HG02852 (cell line): ENCODE measurements around the gene MAN1A1.

Experiments
- ATAC-seq: cut with Tn5 transposase; IDR thresholded peaks from one replicate; pipeline ENCODE4 v1.9.1; 2021; ENCODE audit warnings: mild to moderate bottlenecking, moderate library complexity; ENCODE audit not compliant: unreplicated experiment

MAN1A1 gene

DNA sequence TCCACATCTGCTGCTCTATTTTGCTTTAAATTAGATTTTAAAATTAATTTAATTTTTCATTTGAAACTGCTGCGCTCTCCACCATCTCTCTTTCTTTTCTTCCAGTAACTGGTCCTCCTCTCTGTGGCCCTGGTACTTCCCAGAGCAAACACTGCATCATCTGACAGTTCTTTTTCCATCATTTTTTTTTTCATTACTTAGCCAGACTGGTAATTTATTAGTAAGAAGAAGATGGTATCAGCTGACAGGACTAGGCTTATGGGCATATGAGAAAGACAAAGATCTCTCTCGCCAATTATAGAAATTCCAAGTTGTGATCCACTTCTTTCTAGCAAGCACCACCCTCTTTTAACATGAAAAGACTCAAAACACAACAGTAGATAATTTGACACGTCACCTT lies 197.4 kb downstream of the MAN1A1 start:
- no peak for ATAC-seq

GRCh38 chr6:119148825-119149525 lies 200.6 kb downstream of the MAN1A1 start:
- ATAC-seq = no peak

GRCh38 chr6:119148098-119148824 lies 201.3 kb downstream of the MAN1A1 start:
- no peak for ATAC-seq

- ATAC-seq = peak; percentile 97
Measured at GRCh38 chr6:119147101-119148053, 202.2 kb downstream of the MAN1A1 start.

- ATAC-seq = no peak
Measured at GRCh38 chr6:119145111-119145510, 204.4 kb downstream of the MAN1A1 start.

DNA sequence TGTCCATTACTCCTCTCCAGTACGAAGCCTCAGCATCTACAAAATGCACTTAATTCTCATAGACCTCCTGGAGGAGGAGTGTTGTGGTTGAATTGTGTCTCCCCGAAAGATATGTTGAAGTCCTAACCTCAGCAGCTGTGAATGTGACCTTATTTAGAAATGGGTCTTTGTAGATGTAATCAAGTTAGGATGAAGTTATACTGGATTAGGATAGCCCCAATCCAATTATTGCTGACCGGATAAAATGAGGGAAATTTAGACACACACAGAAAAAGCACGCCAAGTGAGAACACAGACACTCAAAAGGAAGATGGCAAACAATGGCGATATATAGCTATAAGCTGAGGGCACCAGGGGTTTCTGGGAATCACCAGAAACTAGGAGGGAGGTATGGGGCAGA lies 206.9 kb downstream of the MAN1A1 start:
- ATAC-seq = no peak

GRCh38 chr6:119142041-119142440 lies 207.5 kb downstream of the MAN1A1 start:
- ATAC-seq = no peak

GRCh38 chr6:119140196-119141140 lies 209.1 kb downstream of the MAN1A1 start:
- ATAC-seq = no peak

DNA sequence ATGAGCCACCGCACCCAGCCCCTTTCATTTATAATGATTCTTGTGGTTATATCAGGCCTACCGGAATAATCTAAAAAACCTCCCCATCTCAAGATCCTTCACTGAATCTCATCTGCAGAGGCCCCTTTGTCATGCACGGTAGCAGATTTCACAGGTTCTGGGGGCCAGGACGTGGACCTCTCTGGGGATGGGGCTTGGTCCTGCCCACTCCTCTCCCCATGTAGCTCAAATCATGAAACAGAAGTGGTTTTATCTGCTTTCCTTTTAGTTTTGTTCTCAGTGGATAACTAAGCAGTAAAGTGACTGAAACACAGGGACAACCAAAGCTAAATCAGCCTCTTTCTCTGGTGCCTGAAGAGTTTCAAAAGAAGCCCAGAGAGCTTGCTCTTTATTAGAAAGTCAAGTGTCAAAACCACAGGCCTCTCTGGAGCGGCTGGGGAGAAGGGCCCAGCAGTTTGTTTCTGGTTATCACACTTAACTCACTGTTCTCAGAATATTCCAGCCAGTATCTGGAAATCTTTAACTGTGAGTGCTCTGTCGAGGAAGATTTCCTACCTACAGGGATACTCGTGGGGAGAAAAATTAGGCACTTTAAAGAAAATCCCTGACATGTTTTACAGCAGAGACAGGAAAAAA lies 210.5 kb downstream of the MAN1A1 start:
- peak; percentile 87 for ATAC-seq

DNA sequence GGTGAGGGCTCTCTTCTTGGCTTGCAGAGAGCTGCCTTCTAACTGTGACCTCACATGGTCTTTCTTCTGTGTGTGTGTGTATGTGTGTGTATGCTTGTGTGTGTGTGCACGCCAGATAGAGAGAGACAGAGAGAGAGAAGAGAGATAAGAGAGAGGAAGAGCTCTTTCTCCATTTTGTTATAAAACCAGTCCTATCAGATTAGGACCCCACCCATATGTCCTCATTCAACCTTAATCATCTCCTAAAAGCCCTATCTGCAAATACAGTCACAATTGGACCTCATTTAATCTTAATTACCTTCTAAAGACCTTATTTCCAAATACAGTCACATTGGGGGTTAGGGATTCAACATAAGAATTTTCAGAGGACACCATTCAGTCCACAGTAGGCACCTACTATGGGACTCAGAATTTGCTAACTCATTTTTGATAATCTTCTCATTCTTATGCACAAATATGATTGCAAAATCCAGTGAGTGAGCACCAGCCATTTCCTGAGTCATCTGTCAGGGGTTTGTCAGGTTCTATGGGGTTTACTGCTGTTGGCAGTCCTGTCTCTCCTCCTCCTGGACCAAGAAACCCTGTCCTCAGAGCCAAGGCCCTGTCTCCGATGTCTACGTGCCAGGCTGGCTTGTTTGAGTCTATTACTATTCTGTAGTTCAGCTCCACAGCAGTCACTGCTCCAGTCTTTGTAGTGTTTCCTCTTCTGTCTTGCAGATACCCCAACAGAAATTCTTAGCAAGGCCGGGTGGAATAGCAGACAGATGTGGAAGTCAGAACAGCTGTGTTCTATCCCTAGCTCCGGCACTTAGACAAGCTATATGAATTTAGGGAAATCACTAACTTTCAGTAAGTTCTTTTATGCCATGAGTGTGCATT lies 212.1 kb downstream of the MAN1A1 start:
- no peak for ATAC-seq

DNA sequence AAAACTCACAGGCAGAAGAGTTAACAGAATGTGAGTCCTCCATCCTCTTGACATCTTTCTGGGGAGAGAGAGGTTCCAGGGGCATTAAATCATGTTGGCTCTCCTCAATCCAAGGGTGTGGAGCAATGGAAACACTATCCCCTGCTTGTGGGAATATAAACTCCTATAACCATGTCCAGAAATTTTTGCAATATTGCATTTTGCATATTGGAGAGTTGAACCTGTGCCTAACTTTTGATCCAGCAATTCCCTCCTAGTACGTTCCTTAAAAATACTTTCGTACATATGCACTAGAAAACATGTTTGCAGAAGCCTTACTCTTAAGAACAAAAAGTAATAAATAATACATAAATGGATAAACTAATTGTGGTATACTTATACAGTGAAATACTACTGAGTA lies 214.8 kb downstream of the MAN1A1 start:
- ATAC-seq = no peak

DNA sequence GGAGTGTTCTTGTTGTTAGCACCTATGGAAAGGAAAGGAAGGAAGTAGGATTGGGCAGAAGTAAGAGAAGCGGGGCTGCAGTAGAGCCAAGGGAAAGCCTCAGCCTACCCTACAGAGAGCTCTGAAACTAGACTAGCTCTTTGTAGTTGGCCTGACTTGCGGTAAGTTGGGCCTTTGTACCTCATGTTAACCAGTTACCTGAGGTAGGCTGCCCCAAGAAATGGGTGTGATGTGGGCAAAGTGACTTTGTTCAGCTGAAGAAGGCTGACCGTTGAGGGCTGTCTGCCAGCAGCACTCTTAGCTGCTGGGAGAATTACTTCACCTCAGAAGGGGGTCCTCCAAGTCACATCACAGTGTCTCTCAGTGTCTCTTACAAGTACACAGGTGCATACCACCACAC lies 216.2 kb downstream of the MAN1A1 start:
- no peak for ATAC-seq

GRCh38 chr6:119132261-119132981 lies 217.1 kb downstream of the MAN1A1 start:
- ATAC-seq = no peak

DNA sequence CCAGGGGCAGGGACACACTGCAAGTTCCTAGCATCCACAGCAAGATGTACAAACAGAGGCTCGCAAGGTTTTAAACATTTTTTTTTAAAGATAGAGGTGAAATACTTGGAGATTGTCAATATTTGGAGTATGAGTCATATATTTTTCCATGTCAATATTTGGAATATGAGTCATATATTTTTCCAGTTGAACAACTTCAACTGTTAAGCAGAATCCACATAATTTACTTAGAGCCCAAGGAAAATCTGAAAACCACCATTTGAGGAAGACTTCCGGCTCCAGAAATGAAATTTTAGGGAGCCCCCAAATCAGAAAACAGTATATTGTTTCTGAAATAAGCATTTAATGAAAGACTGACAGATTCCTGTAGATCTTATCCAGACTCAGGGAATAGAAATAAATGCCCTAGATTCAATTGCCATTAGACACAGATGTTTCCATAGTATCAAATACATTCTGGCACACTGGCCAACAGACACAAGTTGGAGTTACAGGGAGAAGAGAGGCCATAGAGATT lies 219.5 kb downstream of the MAN1A1 start:
- no peak for ATAC-seq

GRCh38 chr6:119129148-119129967 lies 220.2 kb downstream of the MAN1A1 start:
- ATAC-seq = peak; percentile 89

DNA sequence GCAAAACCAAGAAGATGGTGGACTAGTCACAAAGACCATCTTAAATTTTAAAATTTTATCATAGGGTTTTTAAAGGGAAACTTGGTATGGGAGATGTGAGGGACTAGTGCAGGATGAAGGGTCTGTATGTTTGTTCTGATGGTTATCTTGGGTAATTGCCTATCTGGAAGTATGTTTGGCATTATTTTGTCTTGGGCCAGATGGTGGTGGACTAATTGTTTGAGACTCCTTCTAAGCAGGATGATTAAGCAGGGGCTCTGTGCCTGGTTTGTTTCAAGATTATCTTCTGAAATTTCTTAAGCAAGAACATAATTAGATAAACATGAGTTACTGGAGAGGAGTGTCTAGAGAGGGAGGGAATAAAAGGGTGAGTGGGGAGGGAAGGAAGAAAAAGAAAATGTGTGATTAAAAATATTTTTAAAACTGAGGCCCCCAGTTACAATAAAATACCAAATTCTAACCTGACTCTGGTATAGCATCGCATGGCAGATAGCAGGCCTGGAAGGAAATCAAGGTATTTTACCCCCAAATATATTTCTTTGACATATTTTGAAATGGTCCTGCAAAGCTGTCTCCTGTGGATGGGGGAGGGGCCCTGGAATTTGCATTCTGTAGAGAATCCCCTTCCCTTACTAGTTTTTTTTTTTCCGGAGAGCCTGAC lies 221.2 kb downstream of the MAN1A1 start:
- ATAC-seq = no peak

DNA sequence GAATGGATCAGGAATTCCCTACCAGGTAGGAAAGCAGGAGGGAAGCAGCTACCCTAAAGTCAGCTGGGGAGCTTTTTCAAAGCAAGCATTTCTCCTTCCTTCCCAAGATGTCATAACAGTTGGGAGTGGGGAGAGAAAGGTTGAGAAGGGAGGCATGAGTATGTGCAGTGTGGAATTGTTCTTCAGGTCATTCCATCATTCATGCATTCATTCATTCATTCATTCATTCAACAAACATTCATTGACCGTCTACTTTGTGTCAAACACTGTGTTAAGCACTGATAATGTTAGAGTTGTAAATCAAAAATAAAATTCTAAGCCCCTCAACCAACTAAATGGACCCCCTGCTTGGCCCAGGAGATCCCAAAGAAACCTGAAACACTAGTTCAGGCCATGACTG lies 221.9 kb downstream of the MAN1A1 start:
- no peak for ATAC-seq
